ENCODE results near the gene CBX5. TPM values are rescaled to one million over a fixed set of nuclear protein-coding genes. Genes with fewer than 3 reads are reported as not detected.
"Not testable (repeated sequence)": the region's sequence is repeated elsewhere in the genome, so short reads cannot be mapped to it uniquely, and the experiment has no call there.

CBX5 gene
- total RNA-seq, 1 experiment from 2014 or later, result 158 TPM

- Histone ChIP-seq H3K36me3 (peaks cover 9% of the 10 kb centered on the region), H3K27ac (no peak overlapping the region), H3K9me3 (replicated peaks) (no peaks in the 10 kb centered on the region), H3K27me3 (no peaks in the 10 kb centered on the region), H3K4me3 (no peak overlapping the region), H3K4me1 (peaks cover 38% of the 10 kb centered on the region)
- no peak for DNase-seq
Measured at GRCh38 chr12:54261815-54262402, 18.0 kb downstream of the CBX5 start.

- peak; percentile 96 for DNase-seq
- H3K4me3 ChIP-seq, result peak overlapping the region; percentile 59
- H3K27me3 ChIP-seq, result no peaks in the 10 kb centered on the region
- H3K27ac ChIP-seq, result peak overlapping the region; percentile 96
- H3K36me3 ChIP-seq, result peaks cover 32% of the 10 kb centered on the region
- peaks cover 32% of the 10 kb centered on the region for H3K4me1 ChIP-seq
- H3K9me3 ChIP-seq (replicated peaks), result no peaks in the 10 kb centered on the region
Measured at GRCh38 chr12:54259194-54260011, 20.5 kb downstream of the CBX5 start.

DNA sequence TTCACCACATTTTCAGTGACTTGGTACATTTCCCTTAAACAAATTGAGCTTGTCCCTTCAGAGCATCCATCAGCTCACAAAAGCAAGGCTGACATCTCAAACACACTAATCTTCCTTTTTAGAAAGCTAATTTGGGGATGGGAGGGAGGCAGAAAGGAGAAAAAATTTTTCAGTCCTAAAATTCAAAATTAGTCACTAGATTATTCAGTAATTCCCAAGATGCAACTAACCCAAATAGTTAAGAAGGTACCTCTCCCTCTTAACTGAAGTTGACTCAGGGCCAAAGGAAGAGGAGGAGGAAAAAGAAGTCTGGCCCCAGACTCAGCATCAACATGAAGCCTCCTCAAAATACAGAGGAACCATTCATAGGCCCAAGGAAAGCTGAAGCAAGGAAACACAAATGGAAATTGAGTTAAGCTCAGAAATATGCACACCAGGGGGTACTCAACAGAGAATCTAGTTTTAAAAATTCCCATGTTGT lies 21.7 kb downstream of the CBX5 start:
- Histone ChIP-seq H3K36me3 (peaks cover 37% of the 10 kb centered on the region), H3K4me1 (peaks cover 32% of the 10 kb centered on the region), H3K4me3 (peak overlapping the region; percentile 59), H3K27ac (peak overlapping the region; percentile 96), H3K27me3 (no peaks in the 10 kb centered on the region), H3K9me3 (replicated peaks) (no peaks in the 10 kb centered on the region)
- peak; percentile 10 to 56 for DNase-seq

GRCh38 chr12:54257332-54257731 lies 22.6 kb downstream of the CBX5 start:
- Histone ChIP-seq H3K27ac (no peak overlapping the region), H3K9me3 (replicated peaks) (no peaks in the 10 kb centered on the region), H3K27me3 (no peaks in the 10 kb centered on the region), H3K36me3 (peaks cover 43% of the 10 kb centered on the region), H3K4me1 (peaks cover 25% of the 10 kb centered on the region), H3K4me3 (no peak overlapping the region)
- DNase-seq, result no peak

DNA sequence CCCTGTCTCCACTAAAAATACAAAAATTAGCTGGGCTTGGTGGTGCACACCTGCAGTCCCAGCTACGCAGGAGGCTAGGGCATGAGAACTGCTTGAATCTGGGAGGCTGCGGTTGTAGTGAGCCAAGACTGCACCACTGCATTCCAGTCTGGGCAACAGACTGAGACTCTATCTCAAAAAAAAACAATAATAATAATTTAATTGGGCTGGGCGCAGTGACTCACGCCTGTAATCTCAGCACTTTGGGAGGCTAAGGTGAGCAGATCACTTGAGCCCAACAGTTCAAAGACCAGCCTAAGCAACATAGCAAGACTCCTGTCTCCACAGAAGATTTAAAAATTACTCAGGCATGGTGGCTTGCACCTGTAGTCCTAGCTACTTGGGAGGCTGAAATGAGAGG lies 26.7 kb downstream of the CBX5 start:
- no peaks in the 10 kb centered on the region for H3K27me3 ChIP-seq
- peaks cover 8% of the 10 kb centered on the region for H3K4me1 ChIP-seq
- no peaks in the 10 kb centered on the region for H3K9me3 ChIP-seq (replicated peaks)
- no peak overlapping the region for H3K4me3 ChIP-seq
- H3K27ac ChIP-seq, result no peak overlapping the region
- DNase-seq, result no peak
- peaks cover 80% of the 10 kb centered on the region for H3K36me3 ChIP-seq

- Histone ChIP-seq H3K4me3 (no peak overlapping the region), H3K27ac (no peak overlapping the region), H3K27me3 (no peaks in the 10 kb centered on the region), H3K9me3 (replicated peaks) (no peaks in the 10 kb centered on the region), H3K36me3 (peaks cover 82% of the 10 kb centered on the region), H3K4me1 (no peaks in the 10 kb centered on the region)
- DNase-seq, result peak; percentile 11 to 65
Measured at GRCh38 chr12:54251667-54252284, 28.1 kb downstream of the CBX5 start.

DNA sequence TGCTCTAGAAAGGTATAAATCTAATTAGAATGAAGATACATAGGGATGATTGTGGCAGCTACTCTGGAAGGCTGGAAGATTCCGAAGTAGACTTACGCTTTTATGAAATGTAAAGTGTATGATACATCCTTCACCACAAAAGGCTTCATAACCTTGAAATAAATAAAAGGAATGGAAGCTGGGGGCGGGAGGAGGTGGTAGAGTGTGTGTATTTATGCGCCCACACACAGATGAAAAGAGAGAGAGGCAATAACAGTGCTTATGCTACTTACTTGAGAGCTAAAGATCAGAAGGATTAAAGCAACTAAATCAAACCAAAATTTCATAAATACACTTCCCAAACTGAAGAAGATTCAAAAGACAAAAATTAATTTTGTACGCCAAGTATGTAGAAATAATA lies 30.4 kb downstream of the CBX5 start:
- H3K27ac ChIP-seq, result no peak overlapping the region
- no peak for DNase-seq
- peaks cover 82% of the 10 kb centered on the region for H3K36me3 ChIP-seq
- no peaks in the 10 kb centered on the region for H3K27me3 ChIP-seq
- H3K4me3 ChIP-seq, result no peak overlapping the region
- no peaks in the 10 kb centered on the region for H3K4me1 ChIP-seq
- H3K9me3 ChIP-seq (replicated peaks), result no peaks in the 10 kb centered on the region

- no peaks in the 10 kb centered on the region for H3K9me3 ChIP-seq (replicated peaks)
- no peak overlapping the region for H3K27ac ChIP-seq
- H3K4me3 ChIP-seq, result no peak overlapping the region
- no peaks in the 10 kb centered on the region for H3K27me3 ChIP-seq
- peaks cover 90% of the 10 kb centered on the region for H3K36me3 ChIP-seq
- no peak for DNase-seq
- no peaks in the 10 kb centered on the region for H3K4me1 ChIP-seq
Measured at GRCh38 chr12:54246011-54246641, 33.8 kb downstream of the CBX5 start.

- Histone ChIP-seq H3K4me1 (no peaks in the 10 kb centered on the region; the same call in 1 of the 2 replicates), H3K27me3 (no peaks in the 10 kb centered on the region), H3K4me3 (no peak overlapping the region), H3K36me3 (peaks cover 76% of the 10 kb centered on the region), H3K9me3 (replicated peaks) (no peaks in the 10 kb centered on the region), H3K27ac (no peak overlapping the region)
- DNase-seq, result no peak
Measured at GRCh38 chr12:54240971-54241588, 38.8 kb downstream of the CBX5 start.

DNA sequence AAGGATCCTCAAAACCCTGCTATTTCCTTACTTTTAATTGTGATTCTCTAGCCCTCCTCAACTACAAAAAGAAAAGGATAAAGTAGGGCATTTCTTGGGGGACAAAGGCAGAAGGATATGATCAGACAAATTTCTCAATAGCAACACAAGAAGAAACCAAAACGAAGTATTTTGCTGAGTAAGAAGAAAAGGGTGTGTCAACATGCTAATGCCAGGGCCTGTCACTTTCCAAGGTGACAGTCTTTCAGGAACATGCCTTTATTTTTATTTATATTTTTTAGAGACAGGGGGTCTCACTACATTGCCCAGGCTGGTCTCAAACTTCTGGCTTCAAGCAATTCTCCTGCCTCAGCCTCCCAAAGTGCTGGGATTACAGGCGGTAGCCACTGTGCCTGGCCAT lies 39.8 kb downstream of the CBX5 start:
- Histone ChIP-seq H3K4me1 (no peaks in the 10 kb centered on the region; the same call in 1 of the 2 replicates), H3K9me3 (replicated peaks) (no peaks in the 10 kb centered on the region), H3K4me3 (no peak overlapping the region), H3K27ac (no peak overlapping the region), H3K27me3 (no peaks in the 10 kb centered on the region), H3K36me3 (peaks cover 73% of the 10 kb centered on the region)
- DNase-seq, result no peak

DNA sequence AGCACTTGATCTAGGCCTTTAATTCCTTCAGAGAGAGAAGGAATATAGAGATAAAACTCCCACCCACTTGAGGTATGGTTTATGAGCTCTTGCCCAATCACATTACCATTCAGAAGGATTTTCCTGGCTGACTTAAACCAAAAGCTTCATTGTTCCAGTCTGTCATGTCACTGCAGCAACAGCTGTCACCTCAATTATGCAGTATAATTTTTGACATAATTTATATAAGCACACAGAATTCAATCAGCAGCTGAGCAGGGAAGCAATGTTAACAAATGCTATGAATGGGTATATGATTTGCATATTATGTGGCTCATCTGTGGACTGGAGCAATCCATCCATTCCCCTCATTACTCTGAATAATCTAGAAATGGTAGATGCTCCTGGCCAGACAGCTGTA lies 40.3 kb downstream of the CBX5 start:
- Histone ChIP-seq H3K27me3 (no peaks in the 10 kb centered on the region), H3K4me3 (no peak overlapping the region)
- DNase-seq, result peak in 1 of 2 experiments; percentile 28

GRCh38 chr12:54238531-54238930 lies 41.4 kb downstream of the CBX5 start:
- no peak for DNase-seq
- H3K4me3 ChIP-seq, result no peak overlapping the region
- no peaks in the 10 kb centered on the region for H3K27me3 ChIP-seq
- peaks cover 58% of the 10 kb centered on the region for H3K36me3 ChIP-seq
- H3K27ac ChIP-seq, result no peak overlapping the region
- no peaks in the 10 kb centered on the region for H3K9me3 ChIP-seq (replicated peaks)
- H3K4me1 ChIP-seq, result no peaks in the 10 kb centered on the region; the same call in 1 of the 2 replicates

More for the DNA sequence above, 40.3 kb downstream of the CBX5 start:
- no peak overlapping the region for H3K27ac ChIP-seq
- H3K9me3 ChIP-seq (replicated peaks), result no peaks in the 10 kb centered on the region
- H3K36me3 ChIP-seq, result peaks cover 68% of the 10 kb centered on the region
- no peaks in the 10 kb centered on the region; the same call in 1 of the 2 replicates for H3K4me1 ChIP-seq

DNA sequence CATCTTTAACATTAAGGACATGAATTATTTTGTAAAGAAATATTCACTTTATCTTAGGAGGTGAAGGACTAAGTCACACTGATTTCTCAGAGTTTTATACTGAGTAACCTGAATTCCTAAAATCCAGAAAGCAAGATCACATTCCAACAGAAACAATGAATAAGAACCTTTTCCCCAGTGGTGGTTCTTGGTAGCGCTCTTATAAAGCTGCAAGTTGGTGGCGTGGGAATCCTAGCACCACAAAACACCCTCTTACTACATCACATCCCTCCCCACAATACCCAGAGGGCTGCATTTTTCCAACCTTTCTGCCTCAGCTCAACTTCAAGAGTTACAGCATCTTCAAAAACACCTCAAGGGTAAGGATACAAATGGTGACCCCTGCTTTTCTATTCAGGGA lies 47.1 kb downstream of the CBX5 start:
- H3K36me3 ChIP-seq, result peaks cover 21% of the 10 kb centered on the region
- no peak for DNase-seq
- no peak overlapping the region for H3K27ac ChIP-seq
- no peaks in the 10 kb centered on the region for H3K27me3 ChIP-seq
- H3K9me3 ChIP-seq (replicated peaks), result no peaks in the 10 kb centered on the region
- H3K4me3 ChIP-seq, result no peak overlapping the region
- no peaks in the 10 kb centered on the region for H3K4me1 ChIP-seq

- H3K27ac ChIP-seq; H3K27me3 ChIP-seq; H3K9me3 ChIP-seq (replicated peaks); DNase-seq; H3K4me1 ChIP-seq; H3K4me3 ChIP-seq; H3K36me3 ChIP-seq: not testable (repeated sequence)
Measured at GRCh38 chr12:54231269-54231668, 48.7 kb downstream of the CBX5 start.

Data from SJCRH30 (cell line).